Renal pelvis (tissue), 4 donors: ENCODE measurements around the gene RPS15. TPM values are rescaled to one million over a fixed set of nuclear protein-coding genes. Genes with fewer than 3 reads are reported as not detected.

Experiments
- DNase-seq: peaks from one replicate; pipeline ENCODE4 v3.0.0-alpha.2; 2013
- polyA plus RNA-seq, 3 donors: library from polyadenylated mRNA; unstranded; fragments of 120-200 nt; gene quantifications; one replicate each; pipeline ENCODE4 v1.2.1, GENCODE V29; 2013; ENCODE audit not compliant: insufficient read length in 3 of 3

RPS15 gene
- polyA plus RNA-seq, 3 donors, result 716 to 925 (median 791) TPM

DNA sequence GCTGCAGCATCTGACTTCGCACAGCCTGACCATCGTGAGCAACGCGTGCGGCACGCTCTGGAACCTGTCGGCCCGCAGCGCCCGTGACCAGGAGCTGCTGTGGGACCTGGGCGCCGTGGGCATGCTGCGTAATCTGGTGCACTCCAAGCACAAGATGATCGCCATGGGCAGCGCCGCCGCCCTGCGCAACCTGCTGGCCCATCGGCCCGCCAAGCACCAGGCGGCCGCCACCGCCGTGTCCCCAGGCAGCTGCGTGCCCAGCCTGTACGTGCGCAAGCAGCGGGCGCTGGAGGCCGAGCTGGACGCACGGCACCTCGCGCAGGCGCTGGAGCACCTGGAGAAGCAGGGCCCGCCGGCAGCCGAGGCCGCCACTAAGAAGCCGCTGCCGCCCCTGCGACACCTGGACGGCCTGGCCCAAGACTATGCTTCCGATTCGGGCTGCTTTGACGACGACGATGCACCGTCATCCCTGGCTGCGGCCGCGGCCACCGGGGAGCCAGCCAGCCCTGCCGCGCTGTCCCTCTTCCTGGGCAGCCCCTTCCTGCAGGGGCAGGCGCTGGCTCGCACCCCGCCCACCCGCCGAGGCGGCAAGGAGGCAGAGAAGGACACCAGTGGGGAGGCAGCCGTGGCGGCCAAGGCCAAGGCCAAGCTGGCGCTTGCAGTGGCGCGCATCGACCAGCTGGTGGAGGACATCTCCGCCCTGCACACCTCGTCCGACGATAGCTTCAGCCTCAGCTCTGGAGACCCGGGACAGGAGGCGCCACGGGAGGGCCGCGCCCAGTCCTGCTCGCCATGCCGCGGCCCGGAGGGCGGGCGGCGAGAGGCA lies 27.2 kb downstream of the RPS15 start:
- no peak for DNase-seq

- DNase-seq, result no peak
Observed at GRCh38 chr19:1466018-1466460, 27.8 kb downstream of the RPS15 start.

DNA sequence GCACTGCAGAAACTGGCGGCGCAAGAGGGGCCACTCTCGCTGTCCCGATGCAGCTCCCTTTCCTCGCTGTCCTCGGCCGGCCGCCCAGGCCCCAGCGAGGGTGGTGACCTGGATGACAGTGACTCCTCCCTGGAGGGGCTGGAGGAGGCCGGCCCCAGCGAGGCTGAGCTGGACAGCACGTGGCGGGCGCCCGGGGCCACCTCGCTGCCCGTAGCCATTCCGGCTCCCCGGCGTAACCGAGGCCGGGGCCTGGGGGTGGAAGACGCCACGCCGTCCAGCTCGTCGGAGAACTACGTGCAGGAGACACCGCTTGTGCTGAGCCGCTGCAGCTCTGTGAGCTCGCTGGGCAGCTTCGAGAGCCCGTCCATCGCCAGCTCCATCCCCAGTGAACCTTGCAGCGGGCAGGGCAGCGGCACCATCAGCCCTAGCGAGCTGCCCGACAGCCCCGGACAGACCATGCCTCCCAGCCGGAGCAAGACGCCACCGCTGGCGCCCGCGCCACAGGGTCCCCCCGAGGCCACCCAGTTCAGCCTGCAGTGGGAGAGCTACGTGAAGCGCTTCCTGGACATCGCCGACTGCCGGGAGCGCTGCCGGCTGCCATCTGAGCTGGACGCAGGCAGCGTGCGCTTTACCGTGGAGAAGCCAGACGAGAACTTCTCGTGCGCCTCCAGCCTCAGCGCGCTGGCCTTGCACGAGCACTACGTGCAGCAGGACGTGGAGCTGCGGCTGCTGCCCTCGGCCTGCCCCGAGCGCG lies 28.4 kb downstream of the RPS15 start:
- DNase-seq, result no peak

DNA sequence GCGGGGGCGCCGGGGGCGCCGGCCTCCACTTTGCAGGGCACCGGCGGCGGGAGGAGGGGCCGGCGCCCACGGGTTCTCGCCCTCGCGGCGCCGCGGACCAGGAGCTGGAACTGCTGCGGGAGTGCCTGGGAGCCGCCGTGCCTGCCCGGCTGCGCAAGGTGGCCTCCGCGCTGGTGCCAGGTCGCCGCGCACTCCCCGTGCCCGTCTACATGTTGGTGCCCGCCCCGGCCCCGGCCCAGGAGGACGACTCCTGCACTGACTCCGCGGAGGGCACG lies 29.0 kb downstream of the RPS15 start:
- DNase-seq, result no peak

DNA sequence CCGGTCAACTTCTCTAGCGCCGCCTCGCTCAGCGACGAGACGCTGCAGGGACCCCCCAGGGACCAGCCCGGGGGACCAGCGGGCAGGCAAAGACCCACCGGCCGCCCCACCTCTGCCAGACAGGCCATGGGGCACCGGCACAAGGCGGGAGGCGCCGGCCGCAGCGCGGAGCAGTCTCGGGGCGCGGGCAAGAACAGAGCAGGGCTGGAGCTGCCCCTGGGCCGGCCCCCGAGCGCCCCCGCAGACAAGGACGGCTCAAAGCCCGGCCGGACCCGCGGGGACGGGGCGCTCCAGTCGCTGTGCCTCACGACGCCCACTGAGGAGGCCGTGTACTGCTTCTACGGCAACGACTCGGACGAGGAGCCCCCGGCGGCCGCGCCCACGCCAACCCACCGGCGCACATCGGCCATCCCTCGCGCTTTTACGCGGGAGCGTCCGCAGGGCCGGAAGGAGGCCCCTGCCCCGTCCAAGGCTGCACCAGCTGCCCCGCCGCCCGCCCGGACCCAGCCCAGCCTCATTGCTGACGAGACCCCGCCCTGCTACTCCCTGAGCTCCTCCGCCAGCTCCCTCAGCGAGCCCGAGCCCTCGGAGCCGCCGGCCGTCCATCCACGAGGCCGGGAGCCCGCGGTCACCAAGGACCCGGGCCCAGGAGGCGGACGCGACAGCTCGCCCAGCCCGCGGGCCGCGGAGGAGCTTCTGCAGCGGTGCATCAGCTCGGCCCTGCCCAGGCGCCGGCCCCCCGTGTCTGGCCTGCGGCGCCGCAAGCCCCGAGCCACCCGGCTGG lies 29.5 kb downstream of the RPS15 start:
- no peak for DNase-seq

DNA sequence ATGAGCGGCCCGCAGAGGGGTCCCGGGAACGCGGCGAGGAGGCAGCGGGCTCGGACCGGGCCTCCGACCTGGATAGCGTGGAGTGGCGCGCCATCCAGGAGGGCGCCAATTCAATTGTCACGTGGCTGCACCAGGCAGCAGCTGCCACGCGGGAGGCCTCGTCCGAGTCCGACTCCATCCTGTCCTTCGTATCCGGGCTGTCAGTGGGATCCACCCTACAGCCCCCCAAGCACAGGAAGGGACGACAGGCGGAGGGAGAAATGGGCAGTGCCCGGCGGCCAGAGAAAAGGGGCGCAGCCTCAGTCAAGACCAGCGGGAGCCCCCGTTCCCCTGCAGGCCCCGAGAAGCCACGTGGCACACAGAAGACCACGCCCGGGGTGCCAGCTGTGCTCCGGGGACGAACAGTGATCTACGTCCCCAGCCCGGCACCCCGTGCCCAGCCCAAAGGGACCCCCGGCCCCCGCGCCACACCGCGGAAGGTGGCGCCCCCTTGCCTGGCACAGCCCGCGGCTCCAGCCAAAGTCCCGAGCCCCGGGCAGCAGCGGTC lies 30.2 kb downstream of the RPS15 start:
- DNase-seq, result no peak

DNA sequence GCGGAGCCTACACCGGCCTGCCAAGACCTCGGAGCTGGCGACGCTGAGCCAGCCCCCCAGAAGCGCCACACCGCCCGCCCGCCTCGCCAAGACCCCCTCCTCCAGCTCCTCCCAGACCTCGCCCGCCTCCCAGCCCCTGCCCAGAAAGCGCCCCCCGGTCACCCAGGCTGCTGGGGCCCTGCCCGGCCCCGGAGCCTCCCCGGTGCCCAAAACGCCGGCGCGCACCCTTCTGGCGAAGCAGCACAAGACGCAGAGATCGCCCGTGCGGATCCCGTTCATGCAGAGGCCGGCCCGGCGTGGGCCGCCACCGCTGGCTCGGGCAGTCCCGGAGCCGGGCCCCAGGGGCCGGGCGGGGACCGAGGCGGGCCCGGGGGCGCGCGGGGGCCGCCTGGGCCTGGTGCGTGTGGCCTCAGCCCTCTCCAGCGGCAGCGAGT lies 30.6 kb downstream of the RPS15 start:
- no peak for DNase-seq

- no peak for DNase-seq
Observed at GRCh38 chr19:1469255-1470054, 31.3 kb downstream of the RPS15 start.

GRCh38 chr19:1470055-1470304 lies 31.8 kb downstream of the RPS15 start:
- DNase-seq, result no peak

DNA sequence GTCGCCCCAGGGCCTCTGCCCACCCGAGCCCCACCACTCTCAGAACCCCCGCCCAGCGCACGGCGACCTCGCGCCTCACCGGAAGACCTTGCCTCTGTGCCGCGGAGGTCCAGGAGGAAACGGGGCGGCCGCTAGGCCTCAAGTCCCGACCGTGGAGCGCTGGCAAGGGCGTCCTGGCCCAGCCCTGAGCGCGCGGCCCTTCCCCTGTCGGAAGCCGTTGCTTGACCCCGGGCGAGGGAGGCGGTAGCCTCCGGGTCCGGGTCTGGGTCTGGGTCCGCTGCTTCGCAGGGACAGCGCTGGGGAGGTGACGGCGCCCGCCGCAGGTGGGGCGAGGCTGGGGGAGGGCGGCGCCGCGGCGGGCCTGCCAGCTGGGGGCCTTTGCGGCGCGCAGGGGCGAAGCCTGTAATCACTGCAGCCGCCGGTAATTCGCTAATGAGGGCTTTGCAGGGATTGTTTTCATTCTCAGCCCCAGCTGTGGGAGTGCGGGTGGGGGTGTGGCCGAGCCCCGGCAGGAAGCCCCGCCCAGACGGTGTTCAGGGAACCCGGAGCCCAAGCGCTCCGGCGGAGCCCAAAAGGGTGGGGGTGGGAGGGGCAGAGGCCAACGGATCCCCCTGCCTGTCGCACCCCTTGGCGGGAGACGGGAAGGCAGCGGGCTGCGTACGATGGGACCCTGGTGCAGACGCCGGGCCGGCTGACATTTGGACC lies 32.3 kb downstream of the RPS15 start:
- no peak for DNase-seq

- DNase-seq, result no peak
Observed at GRCh38 chr19:1471010-1471514, 32.9 kb downstream of the RPS15 start.

DNA sequence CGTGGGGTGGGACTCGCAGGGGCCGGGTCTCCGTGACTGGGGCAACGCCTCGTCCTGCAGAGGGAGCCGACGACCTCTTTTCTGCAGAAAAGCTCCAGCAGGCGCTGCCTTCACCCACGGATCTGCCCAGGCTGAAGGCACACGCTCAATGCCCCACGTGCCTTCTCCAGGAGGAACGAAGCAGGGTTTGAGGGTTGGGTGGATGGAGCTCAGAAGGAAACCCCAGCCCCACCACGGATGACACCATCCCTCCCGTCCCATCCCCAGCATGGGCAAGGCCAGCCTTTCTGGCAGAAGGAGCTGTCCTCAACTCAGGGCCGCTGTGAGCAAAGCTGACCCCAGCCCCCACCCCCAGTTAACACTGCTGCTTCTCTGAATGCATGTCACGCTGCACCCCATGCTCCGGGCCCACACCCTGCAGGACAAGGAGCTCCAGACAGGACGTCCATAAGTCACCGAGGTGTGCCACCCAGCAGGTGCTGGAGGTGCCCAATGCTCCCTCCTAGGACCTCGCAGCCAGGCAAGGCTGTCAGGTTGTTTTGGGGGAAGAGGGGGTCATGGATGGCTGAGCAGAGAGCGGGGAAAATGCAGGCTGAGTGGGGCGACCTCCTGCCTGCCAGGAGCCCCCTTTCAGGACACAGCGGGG lies 33.4 kb downstream of the RPS15 start:
- DNase-seq, result no peak

DNA sequence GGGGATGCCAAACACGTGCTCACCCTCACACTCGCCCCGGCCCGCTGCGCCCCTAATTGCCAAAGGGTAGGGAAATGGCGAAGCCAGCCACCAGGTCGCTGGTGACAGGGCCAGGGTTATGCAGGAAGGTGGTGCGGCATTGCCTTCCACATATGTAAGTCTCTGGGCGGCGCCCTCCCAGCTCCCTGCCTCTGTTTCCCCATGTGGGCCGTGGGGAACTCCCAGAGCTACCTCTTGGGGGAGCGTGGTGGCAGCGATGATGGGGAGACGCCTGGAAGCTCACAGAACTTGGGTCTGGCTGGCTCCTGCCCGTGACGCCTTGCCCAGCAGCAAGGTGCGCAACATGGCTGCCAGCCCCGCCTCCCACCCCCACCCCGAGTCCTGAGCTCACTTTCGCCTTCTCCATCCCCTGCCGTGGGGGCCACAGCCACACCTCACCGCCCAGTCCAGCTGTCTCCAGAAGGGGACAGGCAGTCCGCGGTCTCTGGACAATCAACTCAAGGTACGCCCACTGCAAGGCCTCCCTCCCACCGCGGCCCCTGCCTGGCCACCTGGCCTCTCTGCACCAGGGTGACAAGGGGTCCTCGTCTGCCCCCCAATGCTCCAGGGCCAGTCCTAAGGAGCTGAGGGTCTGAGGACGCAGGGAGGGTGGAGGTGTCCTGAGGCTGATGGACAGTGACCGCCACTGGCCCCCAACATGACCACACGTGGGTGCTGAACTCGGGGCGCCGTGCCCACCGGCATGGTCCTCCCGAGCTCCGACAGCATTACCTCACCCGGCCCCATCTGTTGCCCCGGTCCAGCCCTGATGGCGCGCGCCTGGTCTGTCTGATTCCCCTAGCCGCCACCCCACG lies 34.3 kb downstream of the RPS15 start:
- DNase-seq, result no peak

DNA sequence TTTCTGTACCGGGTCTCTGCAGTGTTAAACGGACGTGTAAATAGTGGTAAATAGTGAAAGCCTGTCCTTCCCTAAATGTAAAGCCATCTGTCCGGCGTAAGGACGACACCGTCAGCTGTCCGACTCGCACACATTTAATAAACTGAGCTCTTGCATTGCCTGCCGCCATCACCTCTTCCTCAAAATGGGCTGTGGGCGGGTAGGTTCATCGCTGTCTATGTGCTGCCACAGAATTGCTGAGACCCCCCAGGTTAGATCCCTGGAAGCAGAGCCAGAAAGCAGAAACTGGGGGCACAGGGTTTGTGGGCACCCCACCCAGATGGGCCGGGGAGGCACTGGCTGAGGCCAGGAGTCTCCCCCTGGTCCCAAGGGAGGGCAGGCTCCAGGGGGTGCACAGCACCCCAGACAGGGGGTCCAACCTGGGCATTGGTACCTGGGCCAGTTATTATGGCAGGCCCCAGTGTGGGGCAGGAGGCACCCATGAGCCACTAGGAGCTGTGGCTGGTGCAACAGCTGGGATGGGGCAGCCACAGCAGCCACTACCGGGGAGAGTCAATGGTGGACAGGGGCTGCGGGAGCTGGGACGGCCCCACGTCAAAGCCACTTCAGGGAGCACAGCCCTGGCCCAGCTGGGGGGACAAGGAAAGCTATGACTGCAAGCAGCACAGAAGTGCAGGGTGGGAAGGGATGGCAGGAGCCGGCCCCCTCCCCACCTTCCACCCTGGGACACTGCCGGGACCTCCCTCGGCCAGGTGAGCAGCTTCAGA lies 35.1 kb downstream of the RPS15 start:
- no peak for DNase-seq

GRCh38 chr19:1474011-1474764 lies 36.0 kb downstream of the RPS15 start:
- no peak for DNase-seq

- DNase-seq, result no peak
Observed at GRCh38 chr19:1474765-1475351, 36.7 kb downstream of the RPS15 start.

DNA sequence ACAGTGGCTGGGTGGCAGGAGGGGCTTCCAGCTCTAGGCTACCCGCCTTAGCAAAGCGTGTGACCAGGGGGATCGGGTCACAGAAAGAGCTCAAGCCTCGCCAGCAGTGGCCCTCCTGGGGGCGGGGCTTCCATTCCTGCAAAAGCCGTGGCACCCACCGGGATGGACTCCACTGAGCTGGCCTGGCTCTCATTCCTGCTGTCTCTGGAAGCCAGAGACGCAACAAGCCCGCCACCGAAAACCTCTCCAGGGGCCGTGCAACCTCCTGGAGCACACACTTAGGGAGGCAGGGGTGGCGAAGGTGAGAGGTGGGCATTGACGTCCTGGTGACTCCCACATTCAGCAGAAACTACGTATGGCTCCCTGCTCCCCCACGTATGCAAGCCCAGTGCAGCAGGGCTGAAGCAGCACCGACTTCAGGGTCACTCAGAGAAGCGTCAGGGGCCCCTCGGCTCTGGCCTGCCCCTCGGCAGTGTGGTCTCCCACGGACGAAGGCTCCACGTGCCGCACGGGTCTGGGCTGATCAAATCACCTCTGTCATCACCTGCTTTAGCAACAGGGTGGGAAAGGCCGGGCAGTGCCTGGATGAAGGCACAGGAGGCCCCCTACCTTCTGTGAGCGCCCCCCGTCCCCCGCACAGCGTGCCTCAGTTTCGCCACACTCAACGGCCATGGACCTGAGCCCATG lies 37.7 kb downstream of the RPS15 start:
- DNase-seq, result no peak
